GM18517 (cell line): Measurements from ENCODE around the gene CHFR.
"Not testable (repeated sequence)": the region's sequence is repeated elsewhere in the genome, so short reads cannot be mapped to it uniquely, and the experiment has no call there.

Experiments used
- ATAC-seq: cut with Tn5 transposase; IDR thresholded peaks from one replicate; pipeline ENCODE4 v1.9.1; 2021; ENCODE audit warnings: mild to moderate bottlenecking, moderate library complexity; ENCODE audit not compliant: unreplicated experiment

Gene CHFR

DNA sequence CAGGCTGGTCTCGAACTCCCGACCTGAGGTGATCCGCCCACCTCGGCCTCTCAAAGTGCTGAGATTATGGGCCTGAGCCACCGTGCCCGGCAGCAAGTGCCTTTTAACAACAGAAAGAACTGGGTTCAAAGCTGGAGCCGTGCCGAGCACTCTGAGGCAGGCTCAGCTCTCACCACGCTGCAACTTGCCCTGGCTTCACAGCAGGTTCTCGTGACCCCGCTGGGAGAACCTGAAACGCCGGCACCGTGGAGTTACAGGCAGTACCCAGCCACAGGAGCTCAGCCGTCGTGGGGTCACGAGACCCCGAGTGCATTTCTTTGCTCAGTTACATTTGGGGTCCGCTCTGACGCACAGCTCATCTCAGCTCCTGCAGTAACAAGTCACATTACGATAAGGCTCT lies 73.2 kb downstream of the CHFR start:
- ATAC-seq: no peak

- ATAC-seq: no peak
These were observed 74.0 kb downstream of the CHFR start for GRCh38 chr12:132813443-132813842.

DNA sequence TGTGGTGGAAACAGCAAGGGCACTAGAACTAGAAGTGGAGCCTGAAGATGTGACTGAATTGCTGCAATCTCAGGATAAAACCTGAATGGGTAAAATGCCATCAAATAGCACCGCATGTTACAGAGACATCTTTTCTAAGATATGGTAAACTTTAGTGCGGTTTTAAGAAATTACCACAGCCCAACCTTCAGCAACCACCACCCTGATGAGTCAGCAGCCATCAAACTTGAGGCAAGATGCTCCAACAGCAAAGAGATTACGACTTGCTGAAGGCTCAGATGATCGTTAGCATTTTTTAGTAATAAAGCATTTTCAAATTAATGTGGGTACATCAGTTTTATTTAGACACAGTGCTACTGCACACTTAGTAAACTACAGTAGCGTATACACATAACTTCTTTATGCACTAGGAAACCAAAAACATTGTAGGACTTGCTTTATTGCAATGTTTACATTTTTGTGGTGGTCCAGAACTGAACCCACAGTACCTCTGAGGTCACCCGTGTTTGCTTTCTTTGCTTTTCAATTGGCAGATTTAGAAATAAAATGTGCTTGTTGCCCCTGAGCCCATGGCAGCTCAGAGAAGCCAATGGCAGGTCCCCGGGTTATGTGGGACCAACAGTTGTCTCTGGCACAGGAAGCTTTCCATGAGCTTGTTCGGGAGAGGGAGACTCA lies 74.6 kb downstream of the CHFR start:
- no peak for ATAC-seq

GRCh38 chr12:132809391-132809790 lies 78.0 kb downstream of the CHFR start:
- ATAC-seq: not testable (repeated sequence)

GRCh38 chr12:132807295-132808092 lies 79.9 kb downstream of the CHFR start:
- ATAC-seq: no peak

GRCh38 chr12:132806857-132807256 lies 80.5 kb downstream of the CHFR start:
- ATAC-seq: no peak

DNA sequence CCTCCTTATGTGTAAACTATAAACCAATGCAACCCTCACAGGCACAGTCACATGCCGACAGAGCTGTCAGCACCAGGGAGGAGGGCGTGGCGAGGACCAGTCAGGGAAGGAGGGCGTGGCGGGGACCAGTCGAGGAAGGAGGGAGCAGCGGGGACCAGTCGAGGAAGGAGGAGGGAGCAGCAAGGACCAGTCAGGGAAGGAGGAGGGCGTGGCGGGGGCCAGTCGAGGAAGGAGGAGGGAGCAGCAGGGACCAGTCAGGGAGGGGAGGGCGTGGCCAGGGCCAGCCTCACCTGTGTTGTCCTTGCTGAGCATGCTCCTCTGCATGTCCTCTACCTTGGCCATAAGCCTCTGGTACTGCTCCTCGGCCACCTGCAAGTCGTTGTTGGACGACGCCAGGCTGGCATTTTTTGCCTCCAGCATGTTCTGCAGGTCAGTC lies 83.0 kb downstream of the CHFR start:
- ATAC-seq: no peak

DNA sequence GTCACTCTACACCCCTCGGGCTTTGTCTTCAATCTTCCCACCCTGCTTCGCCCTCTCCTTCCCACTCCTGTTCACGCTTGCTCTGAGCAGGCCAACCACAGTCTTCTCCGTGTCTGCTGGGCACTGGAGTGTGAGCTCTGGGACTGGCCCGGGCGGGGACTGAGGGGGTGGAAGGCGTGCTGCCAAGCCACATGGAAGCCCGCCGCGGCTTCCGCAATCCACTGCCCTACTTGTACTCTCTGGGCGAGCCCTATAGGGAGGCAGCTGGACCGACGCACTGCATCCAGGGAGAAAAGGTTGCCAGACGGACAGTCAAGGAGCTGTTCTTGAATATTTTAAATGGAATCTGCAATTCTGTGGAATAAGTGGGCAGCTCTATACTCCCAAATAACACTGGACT lies 83.5 kb downstream of the CHFR start:
- ATAC-seq: no peak

GRCh38 chr12:132803125-132803524 lies 84.3 kb downstream of the CHFR start:
- ATAC-seq: no peak

DNA sequence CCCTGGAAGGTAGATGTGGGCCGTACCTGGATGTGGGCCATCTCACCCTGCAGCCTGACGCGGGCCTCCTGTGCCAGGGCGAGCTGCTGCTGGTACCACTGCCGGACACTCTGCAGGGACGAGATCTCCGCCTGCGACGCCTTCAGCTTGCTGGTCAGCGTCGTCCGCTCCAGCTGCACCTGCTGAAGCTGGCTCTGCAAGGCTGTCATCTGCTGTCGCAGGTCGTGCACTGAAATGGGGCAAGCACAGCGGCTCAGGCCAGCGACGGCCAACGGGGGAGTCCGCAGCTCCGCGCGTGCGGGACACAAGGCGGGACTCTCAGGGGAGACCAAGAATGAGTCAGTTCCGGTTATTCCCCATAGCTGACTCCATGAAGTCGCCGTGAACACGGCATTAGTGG lies 85.7 kb downstream of the CHFR start:
- no peak for ATAC-seq

- no peak for ATAC-seq
These were observed 88.6 kb downstream of the CHFR start for GRCh38 chr12:132798836-132799235.

DNA sequence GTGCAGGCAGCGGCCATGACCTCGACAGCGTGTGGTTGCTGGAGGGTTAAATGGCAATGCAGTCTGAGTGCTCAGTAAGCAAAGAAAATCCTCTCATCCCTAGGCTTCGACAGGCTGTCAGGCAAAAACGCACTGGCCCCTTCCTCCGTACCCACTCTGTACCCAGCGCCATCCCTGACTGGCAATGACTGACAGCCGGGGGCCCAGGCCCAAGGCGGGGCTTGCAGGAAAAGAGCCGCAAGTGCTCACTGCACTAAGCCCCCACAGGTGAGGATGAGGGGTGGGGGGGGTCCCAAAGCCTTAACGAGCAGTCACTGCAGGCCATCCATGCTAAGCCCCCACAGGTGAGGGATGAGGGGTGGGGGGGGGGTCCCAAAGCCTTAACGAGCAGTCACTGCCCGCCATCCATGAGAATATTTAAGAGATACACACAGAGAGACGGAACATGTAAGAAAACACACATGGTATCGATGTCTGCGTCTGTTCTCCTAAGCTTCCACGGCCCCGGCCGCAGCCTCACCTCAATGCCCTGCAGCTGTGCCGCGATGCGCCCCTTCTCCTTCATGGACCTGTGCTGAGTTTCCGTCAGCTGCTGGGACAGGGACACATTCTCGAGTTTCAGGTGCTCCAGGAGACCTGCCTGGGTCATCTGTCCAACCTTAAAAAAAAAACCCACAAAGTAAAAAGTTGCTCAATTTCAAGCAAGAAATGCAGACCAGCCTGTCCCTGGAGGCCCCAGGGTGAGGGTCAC lies 89.4 kb downstream of the CHFR start:
- ATAC-seq: no peak

DNA sequence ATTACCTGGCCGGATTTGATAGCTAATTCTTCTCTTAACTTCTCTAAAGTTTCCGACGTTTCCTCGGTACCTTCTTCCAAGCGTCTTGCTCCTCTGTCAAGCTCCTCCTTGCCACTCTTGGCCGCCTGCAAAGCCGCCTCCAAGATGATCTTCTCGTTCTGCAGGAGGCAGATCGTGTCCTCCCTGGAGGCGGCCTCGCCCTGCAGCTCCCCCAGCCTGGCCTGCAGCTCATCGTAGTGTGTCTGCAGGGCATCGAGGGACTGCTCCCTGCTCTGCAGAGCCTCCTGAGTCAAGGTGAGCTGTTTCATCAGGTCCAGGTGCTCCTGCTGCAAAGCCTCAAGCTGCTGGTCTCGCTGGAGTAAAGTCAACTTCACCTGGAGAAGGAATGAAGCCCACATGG lies 91.6 kb downstream of the CHFR start:
- no peak for ATAC-seq

- not testable (repeated sequence) for ATAC-seq
These were observed 95.5 kb downstream of the CHFR start for GRCh38 chr12:132791940-132792339.

GRCh38 chr12:132789099-132789471 lies 98.3 kb downstream of the CHFR start:
- ATAC-seq: no peak

- ATAC-seq: no peak
These were observed 98.9 kb downstream of the CHFR start for GRCh38 chr12:132788375-132789098.

DNA sequence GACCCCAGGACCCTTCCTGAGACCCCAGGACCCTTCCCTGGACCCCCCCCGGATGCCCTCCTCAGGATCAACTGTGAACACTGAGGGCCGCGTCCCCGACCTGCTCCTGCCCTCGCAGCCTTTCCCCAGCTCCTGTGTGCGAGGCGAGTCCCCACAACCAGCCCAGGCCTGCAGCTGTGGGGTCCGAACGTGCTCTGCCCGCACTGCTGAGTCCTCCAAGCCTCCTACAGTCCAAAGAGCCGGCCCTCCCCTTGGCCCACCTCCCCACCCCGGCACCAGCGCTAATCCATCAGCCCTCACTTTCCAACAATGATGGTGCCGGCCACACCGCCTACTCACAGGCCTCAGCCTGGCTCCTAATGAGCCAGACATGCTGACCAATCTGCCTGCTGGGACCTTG lies 99.5 kb downstream of the CHFR start:
- no peak for ATAC-seq

DNA sequence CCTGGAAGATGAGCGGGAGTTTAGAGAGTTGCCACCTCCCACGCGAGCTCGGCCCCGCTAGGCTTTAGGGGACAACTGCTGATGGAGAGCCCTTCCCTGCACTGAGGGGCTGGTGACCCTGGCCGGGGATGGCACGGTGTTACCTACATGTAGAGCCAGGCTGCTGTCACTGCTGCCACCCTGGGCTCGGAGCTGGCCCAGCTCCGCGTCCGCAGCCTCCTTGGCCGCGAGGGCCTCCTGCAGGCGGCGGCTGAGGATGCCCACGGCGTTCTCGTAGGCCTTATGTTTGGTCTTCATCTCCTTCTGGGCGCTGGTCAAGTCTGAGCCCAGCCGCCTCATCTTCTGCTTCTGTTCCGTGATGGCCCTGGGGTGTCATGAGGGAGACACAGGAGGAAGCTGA lies 101.2 kb downstream of the CHFR start:
- no peak for ATAC-seq

GRCh38 chr12:132784580-132784979 lies 102.8 kb downstream of the CHFR start:
- no peak for ATAC-seq

GRCh38 chr12:132783917-132784531 lies 103.4 kb downstream of the CHFR start:
- ATAC-seq: no peak
